ENCODE data around the gene FKBP2.

The FKBP2 gene

DNA sequence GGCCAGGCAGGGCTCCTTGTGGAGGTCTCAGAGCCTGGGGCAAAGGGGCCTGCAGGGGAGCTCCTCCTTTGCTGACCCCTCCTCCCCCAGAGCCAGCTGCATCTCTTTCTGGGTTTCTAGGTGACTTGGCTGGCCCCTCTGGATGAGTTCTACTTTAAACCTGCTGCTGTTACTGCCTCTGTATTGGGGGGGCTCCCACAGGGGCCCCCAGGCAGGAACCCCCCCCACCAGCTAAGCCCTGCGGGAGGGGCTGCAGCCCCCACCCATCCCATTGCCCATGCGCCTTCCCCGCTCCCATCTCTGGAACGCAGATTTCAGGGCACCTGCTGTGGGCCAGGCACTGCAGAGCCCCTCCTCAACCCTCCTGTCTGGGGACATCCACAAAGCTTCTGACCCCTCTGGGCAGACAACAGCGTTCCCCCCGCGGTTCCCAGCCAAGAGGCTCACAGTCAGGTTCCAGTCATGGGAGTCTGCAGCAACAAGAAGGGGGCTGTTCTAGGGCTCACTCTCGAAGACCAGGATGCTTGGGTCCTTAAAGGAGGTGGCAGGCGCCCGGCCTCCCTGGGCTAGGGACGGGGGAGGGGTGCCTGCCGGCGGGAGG, 9.6 kb downstream of the FKBP2 start:
- Histone ChIP-seq H3K27ac (ENCODE audit: extremely low read depth, low read depth, low read length) (no peak overlapping the region; the same call in 1 of the 2 replicates), H3K9me3 (ENCODE audit: control insufficient read depth, insufficient read depth, low read depth, low read length) (no peaks in the 10 kb centered on the region), H3K4me3 (ENCODE audit: low read depth, low read length) (peak overlapping the region; percentile 48), H3K4me1 (ENCODE audit: control insufficient read depth, insufficient read depth, low read length) (peaks cover 10% of the 10 kb centered on the region), H3K36me3 (ENCODE audit: control insufficient read depth in 2 of 2, insufficient read depth in 1 of 2, low read length in 2 of 2) (peaks cover 0 to 15% of the 10 kb centered on the region in 2 experiments; a peak in 1 of 3 replicates)
- TF ChIP-seq, protein P1, sequence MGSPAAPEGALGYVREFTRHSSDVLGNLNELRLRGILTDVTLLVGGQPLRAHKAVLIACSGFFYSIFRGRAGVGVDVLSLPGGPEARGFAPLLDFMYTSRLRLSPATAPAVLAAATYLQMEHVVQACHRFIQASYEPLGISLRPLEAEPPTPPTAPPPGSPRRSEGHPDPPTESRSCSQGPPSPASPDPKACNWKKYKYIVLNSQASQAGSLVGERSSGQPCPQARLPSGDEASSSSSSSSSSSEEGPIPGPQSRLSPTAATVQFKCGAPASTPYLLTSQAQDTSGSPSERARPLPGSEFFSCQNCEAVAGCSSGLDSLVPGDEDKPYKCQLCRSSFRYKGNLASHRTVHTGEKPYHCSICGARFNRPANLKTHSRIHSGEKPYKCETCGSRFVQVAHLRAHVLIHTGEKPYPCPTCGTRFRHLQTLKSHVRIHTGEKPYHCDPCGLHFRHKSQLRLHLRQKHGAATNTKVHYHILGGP (tag by site-specific recombination; IDR thresholded peaks at IDR 0.05): no peak
- TF ChIP-seq, protein P2, sequence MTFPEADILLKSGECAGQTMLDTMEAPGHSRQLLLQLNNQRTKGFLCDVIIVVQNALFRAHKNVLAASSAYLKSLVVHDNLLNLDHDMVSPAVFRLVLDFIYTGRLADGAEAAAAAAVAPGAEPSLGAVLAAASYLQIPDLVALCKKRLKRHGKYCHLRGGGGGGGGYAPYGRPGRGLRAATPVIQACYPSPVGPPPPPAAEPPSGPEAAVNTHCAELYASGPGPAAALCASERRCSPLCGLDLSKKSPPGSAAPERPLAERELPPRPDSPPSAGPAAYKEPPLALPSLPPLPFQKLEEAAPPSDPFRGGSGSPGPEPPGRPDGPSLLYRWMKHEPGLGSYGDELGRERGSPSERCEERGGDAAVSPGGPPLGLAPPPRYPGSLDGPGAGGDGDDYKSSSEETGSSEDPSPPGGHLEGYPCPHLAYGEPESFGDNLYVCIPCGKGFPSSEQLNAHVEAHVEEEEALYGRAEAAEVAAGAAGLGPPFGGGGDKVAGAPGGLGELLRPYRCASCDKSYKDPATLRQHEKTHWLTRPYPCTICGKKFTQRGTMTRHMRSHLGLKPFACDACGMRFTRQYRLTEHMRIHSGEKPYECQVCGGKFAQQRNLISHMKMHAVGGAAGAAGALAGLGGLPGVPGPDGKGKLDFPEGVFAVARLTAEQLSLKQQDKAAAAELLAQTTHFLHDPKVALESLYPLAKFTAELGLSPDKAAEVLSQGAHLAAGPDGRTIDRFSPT (tag by site-specific recombination; IDR thresholded peaks at IDR 0.05): peak; percentile 58; the same call in 1 of the 2 replicates
- TF ChIP-seq ZNF146 (tag by site-specific recombination; IDR thresholded peaks at IDR 0.05): no peak
- TF ChIP-seq ZNF16 (tag by site-specific recombination; IDR thresholded peaks at IDR 0.05; ENCODE audit: low read depth): no peak
- no peak for TF ChIP-seq ZNF571 (tag by site-specific recombination; IDR thresholded peaks at IDR 0.05)
- TF ChIP-seq ZNF114 (tag by site-specific recombination; IDR thresholded peaks at IDR 0.05): no peak
- no peak for TF ChIP-seq ZBTB17 (tag by site-specific recombination; IDR thresholded peaks at IDR 0.05)
- TF ChIP-seq ZNF221 (tag by site-specific recombination; IDR thresholded peaks at IDR 0.05; ENCODE audit: borderline replicate concordance): no peak
- TF ChIP-seq ZNF335 (tag by site-specific recombination; conservative IDR thresholded peaks at IDR 0.05): no peak
- peak; percentile 94; the same call in 1 of the 2 replicates for TF ChIP-seq GLIS2 (tag by site-specific recombination; IDR thresholded peaks at IDR 0.05)
- TF ChIP-seq, protein P3, sequence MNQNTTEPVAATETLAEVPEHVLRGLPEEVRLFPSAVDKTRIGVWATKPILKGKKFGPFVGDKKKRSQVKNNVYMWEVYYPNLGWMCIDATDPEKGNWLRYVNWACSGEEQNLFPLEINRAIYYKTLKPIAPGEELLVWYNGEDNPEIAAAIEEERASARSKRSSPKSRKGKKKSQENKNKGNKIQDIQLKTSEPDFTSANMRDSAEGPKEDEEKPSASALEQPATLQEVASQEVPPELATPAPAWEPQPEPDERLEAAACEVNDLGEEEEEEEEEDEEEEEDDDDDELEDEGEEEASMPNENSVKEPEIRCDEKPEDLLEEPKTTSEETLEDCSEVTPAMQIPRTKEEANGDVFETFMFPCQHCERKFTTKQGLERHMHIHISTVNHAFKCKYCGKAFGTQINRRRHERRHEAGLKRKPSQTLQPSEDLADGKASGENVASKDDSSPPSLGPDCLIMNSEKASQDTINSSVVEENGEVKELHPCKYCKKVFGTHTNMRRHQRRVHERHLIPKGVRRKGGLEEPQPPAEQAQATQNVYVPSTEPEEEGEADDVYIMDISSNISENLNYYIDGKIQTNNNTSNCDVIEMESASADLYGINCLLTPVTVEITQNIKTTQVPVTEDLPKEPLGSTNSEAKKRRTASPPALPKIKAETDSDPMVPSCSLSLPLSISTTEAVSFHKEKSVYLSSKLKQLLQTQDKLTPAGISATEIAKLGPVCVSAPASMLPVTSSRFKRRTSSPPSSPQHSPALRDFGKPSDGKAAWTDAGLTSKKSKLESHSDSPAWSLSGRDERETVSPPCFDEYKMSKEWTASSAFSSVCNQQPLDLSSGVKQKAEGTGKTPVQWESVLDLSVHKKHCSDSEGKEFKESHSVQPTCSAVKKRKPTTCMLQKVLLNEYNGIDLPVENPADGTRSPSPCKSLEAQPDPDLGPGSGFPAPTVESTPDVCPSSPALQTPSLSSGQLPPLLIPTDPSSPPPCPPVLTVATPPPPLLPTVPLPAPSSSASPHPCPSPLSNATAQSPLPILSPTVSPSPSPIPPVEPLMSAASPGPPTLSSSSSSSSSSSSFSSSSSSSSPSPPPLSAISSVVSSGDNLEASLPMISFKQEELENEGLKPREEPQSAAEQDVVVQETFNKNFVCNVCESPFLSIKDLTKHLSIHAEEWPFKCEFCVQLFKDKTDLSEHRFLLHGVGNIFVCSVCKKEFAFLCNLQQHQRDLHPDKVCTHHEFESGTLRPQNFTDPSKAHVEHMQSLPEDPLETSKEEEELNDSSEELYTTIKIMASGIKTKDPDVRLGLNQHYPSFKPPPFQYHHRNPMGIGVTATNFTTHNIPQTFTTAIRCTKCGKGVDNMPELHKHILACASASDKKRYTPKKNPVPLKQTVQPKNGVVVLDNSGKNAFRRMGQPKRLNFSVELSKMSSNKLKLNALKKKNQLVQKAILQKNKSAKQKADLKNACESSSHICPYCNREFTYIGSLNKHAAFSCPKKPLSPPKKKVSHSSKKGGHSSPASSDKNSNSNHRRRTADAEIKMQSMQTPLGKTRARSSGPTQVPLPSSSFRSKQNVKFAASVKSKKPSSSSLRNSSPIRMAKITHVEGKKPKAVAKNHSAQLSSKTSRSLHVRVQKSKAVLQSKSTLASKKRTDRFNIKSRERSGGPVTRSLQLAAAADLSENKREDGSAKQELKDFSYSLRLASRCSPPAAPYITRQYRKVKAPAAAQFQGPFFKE (tag by site-specific recombination; IDR thresholded peaks at IDR 0.05; ENCODE audit: borderline replicate concordance): no peak
- TF ChIP-seq ZNF610 (tag by site-specific recombination; IDR thresholded peaks at IDR 0.05; ENCODE audit: borderline replicate concordance): no peak
- TF ChIP-seq ZNF670 (tag by site-specific recombination; IDR thresholded peaks at IDR 0.05; ENCODE audit: low read depth): no peak
- no peak for TF ChIP-seq ZBTB8A (tag by site-specific recombination; IDR thresholded peaks at IDR 0.05)
- no peak for TF ChIP-seq ZNF112 (tag by site-specific recombination; IDR thresholded peaks at IDR 0.05)
- TF ChIP-seq IKZF3 (tag by site-specific recombination; IDR thresholded peaks at IDR 0.05): no peak
- no peak for TF ChIP-seq ZFP37 (tag by site-specific recombination; IDR thresholded peaks at IDR 0.05)
- TF ChIP-seq, protein P4, sequence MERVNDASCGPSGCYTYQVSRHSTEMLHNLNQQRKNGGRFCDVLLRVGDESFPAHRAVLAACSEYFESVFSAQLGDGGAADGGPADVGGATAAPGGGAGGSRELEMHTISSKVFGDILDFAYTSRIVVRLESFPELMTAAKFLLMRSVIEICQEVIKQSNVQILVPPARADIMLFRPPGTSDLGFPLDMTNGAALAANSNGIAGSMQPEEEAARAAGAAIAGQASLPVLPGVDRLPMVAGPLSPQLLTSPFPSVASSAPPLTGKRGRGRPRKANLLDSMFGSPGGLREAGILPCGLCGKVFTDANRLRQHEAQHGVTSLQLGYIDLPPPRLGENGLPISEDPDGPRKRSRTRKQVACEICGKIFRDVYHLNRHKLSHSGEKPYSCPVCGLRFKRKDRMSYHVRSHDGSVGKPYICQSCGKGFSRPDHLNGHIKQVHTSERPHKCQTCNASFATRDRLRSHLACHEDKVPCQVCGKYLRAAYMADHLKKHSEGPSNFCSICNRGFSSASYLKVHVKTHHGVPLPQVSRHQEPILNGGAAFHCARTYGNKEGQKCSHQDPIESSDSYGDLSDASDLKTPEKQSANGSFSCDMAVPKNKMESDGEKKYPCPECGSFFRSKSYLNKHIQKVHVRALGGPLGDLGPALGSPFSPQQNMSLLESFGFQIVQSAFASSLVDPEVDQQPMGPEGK (tag by site-specific recombination; IDR thresholded peaks at IDR 0.05): peak; percentile 59
- no peak for TF ChIP-seq ZNF654 (tag by site-specific recombination; IDR thresholded peaks at IDR 0.05; ENCODE audit: low read depth)
- no peak for TF ChIP-seq ZNF214 (tag by site-specific recombination; IDR thresholded peaks at IDR 0.05; ENCODE audit: borderline replicate concordance)
- TF ChIP-seq WT1 (tag by site-specific recombination; IDR thresholded peaks at IDR 0.05): peak; percentile 39; the same call in 1 of the 2 replicates
- peak; percentile 77 for TF ChIP-seq ZIC2 (tag by site-specific recombination; IDR thresholded peaks at IDR 0.05)
- no peak for TF ChIP-seq ZNF366 (tag by site-specific recombination; conservative IDR thresholded peaks at IDR 0.05)
- TF ChIP-seq ZBTB20 (tag by site-specific recombination; IDR thresholded peaks at IDR 0.05): peak; percentile 69
- TF ChIP-seq ZNF529 (tag by site-specific recombination; IDR thresholded peaks at IDR 0.05; ENCODE audit: insufficient replicate concordance): no peak
- TF ChIP-seq ZNF596 (tag by site-specific recombination; IDR thresholded peaks at IDR 0.05): no peak
- TF ChIP-seq ZNF169 (tag by site-specific recombination; IDR thresholded peaks at IDR 0.05): no peak
- no peak for TF ChIP-seq ZNF561 (tag by site-specific recombination; IDR thresholded peaks at IDR 0.05; ENCODE audit: borderline replicate concordance)
- ChIA-PET POLR2A (interaction anchor here (1.2 to 4.2 kb wide), 3 partner anchors 9 to 67 kb away, joined by 4 to 52 read pairs (median 8); partner anchors contain the start of genes FKBP2 and PRDX5), CTCF (interaction anchor here (0.6 to 3.6 kb wide), 19 partner anchors 8 to 227 kb away, joined by 3 to 48 read pairs (median 4); partner anchors contain the start of genes BAD, CATSPERZ and FKBP2)
